HG03039 (cell line): ENCODE results near the gene AGBL2.
"Not testable (repeated sequence)": the region's sequence is repeated elsewhere in the genome, so short reads cannot be mapped to it uniquely, and the experiment has no call there.

Source experiments
- ATAC-seq: cut with Tn5 transposase; IDR thresholded peaks from one replicate; pipeline ENCODE4 v1.9.1; 2021; ENCODE audit warnings: mild to moderate bottlenecking, moderate library complexity; ENCODE audit not compliant: unreplicated experiment

Gene AGBL2

GRCh38 chr11:47640506-47640905 is 74.7 kb downstream of the AGBL2 start:
- ATAC-seq, result not testable (repeated sequence)

- not testable (repeated sequence) for ATAC-seq
These were observed 78.8 kb downstream of the AGBL2 start for GRCh38 chr11:47636331-47636730.

- ATAC-seq, result no peak
These were observed 83.7 kb downstream of the AGBL2 start for GRCh38 chr11:47631473-47631872.

GRCh38 chr11:47628026-47628425 is 87.1 kb downstream of the AGBL2 start:
- no peak for ATAC-seq

GRCh38 chr11:47626234-47626633 is 88.9 kb downstream of the AGBL2 start:
- no peak for ATAC-seq

GRCh38 chr11:47620836-47621378 is 94.3 kb downstream of the AGBL2 start:
- no peak for ATAC-seq

- no peak for ATAC-seq
These were observed 97.8 kb downstream of the AGBL2 start for GRCh38 chr11:47617417-47617809.

GRCh38 chr11:47616726-47617416 is 98.3 kb downstream of the AGBL2 start:
- no peak for ATAC-seq

GRCh38 chr11:47615249-47615648 is 99.9 kb downstream of the AGBL2 start:
- no peak for ATAC-seq

- peak; percentile 61 for ATAC-seq
These were observed 103.8 kb downstream of the AGBL2 start for GRCh38 chr11:47611348-47611794.

GRCh38 chr11:47609675-47610074 is 105.5 kb downstream of the AGBL2 start:
- ATAC-seq, result no peak
